ENCODE measurements around the gene WASHC4. TPM values are rescaled to one million over a fixed set of nuclear protein-coding genes. Genes with fewer than 3 reads are reported as not detected.

The WASHC4 gene
- total and polyA plus RNA-seq, 10 of the 15 experiments (the other 5 are each of a cell fraction or from before 2014, with no cell fraction given) = 16.0 to 50.6 (median 34.0) TPM

- BruUV-seq (replicated peaks) = no TSS peak
- intact Hi-C loops (cut with micrococcal nuclease; ENCODE audit: unreplicated experiment) = no loop called here
Observed at GRCh38 chr12:105204127-105204526, 96.6 kb downstream of the WASHC4 start.

More at GRCh38 chr12:105204127-105204526, 96.6 kb downstream of the WASHC4 start:
- ATAC-seq (no peak), FAIRE-seq (no peak), DNase-seq (ENCODE audit: low read depth, low spot score) (no peak)
- Histone ChIP-seq H3K27ac (ENCODE audit: control insufficient read depth, insufficient read depth) (no peak overlapping the region), H3K4me2 (ENCODE audit: control insufficient read depth, insufficient read depth) (no peak overlapping the region), H4K20me1 (ENCODE audit: control insufficient read depth, insufficient read depth) (peaks cover 2% of the 10 kb centered on the region; the same call in 1 of the 2 replicates), H3K36me3 (ENCODE audit: control insufficient read depth in 2 of 2, insufficient read depth in 2 of 2, low read length in 1 of 2) (peaks cover 0 to 8% of the 10 kb centered on the region in 2 experiments; a peak in 2 of 4 replicates), H3K27me3 (replicated peaks in 1 of 2; ENCODE audit: control insufficient read depth in 2 of 2, insufficient read depth in 2 of 2, low read length in 1 of 2) (no peaks in the 10 kb centered on the region), H2AFZ (ENCODE audit: control insufficient read depth, low read depth, low read length) (no peak overlapping the region), H3K4me3 (no peak overlapping the region), H3K79me2 (ENCODE audit: control insufficient read depth, insufficient read depth, low read length) (no peaks in the 10 kb centered on the region), H3K9me3 (replicated peaks; ENCODE audit: control insufficient read depth, insufficient read depth, low read length) (no peaks in the 10 kb centered on the region), H3K9ac (ENCODE audit: control insufficient read depth, insufficient read depth, low read length) (no peak overlapping the region), H3K4me1 (ENCODE audit: control insufficient read depth, insufficient read depth, low read length) (no peaks in the 10 kb centered on the region; the same call in 1 of the 2 replicates)
- in situ Hi-C loops (cut with MboI) = no loop called here
- no peak for TF ChIP-seq MTA2 (IDR thresholded peaks at IDR 0.05; ENCODE audit: low read depth)
- TF ChIP-seq ESRRA (IDR thresholded peaks at IDR 0.05; ENCODE audit: low read length) = no peak
- no peak for TF ChIP-seq ZNF384 (IDR thresholded peaks at IDR 0.05; ENCODE audit: borderline replicate concordance, low read depth, low read length)
- no peak for TF ChIP-seq SIN3A (IDR thresholded peaks at IDR 0.05; ENCODE audit: low read depth, low read length)
- no peak for TF ChIP-seq EP300 (IDR thresholded peaks at IDR 0.05; ENCODE audit: borderline replicate concordance in 1 of 2, control insufficient read depth in 1 of 2, low read depth in 2 of 2, low read length in 2 of 2)
- TF ChIP-seq ATF2 (IDR thresholded peaks at IDR 0.05; ENCODE audit: low read length) = no peak
- no peak for TF ChIP-seq NFYB (IDR thresholded peaks at IDR 0.05; ENCODE audit: insufficient read depth, low read depth, low read length)
- no peak for TF ChIP-seq WRNIP1 (IDR thresholded peaks at IDR 0.05; ENCODE audit: borderline replicate concordance, low read depth, low read length)
- no peak for TF ChIP-seq HDAC2 (IDR thresholded peaks at IDR 0.05)
- ChIA-PET POLR2A (no interaction called here), RAD21 (ENCODE audit: unreplicated experiment) (no interaction called here), SMC1A (ENCODE audit: uncharacterized antibody, unreplicated experiment) (no interaction called here), CTCF (no interaction called here)
- 85% methylated on average over 8 of the region's 8 CpGs for WGBS (ENCODE audit: insufficient coverage, insufficient replicate concordance, low lambda C conversion rate, missing lambda C conversion rate)
